Myocyte (in vitro differentiated cells): Measurements from ENCODE around the gene ZNF787. TPM values are rescaled to one million over a fixed set of nuclear protein-coding genes. Genes with fewer than 3 reads are reported as not detected.
A peak's percentile ranks its signal among the peaks of the same experiment; 100 is the strongest.

Experiments
- DNase-seq: peaks from one replicate; pipeline ENCODE4 v3.0.0-alpha.2; 2012; ENCODE audit warnings: low read depth
- total RNA-seq: library from RNA; depleted of rRNA; stranded (reverse); fragments of >200 nt; gene quantifications from 2 replicates; pipeline ENCODE4 v1.2.3, GENCODE V29; 2014

Gene ZNF787
- total RNA-seq, 1 donor from 2014 or later: 23.3 TPM

DNA sequence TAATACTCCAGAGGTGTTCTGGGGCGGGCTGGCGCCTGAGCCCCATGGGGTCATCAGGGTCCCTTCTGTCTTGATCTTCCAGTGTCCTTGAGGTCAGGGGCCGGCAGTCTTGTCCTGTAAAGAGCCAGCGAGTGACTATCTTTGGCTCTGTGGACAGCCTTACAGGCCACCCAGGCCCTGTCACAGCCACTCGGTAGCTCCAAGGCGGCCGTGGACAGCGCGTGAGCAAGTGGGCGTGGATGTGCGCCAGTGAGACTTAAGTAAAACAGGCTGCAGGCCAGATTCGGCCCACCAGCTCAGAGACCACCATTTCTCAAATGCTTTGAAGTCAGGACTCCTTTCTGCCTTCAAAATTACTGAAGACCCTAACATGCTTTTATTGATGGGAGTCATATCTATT lies 23.7 kb upstream of the ZNF787 start:
- no peak for DNase-seq

- no peak for DNase-seq
Observed at GRCh38 chr19:56144376-56144775, 23.3 kb upstream of the ZNF787 start.

GRCh38 chr19:56142897-56143434 lies 21.9 kb upstream of the ZNF787 start:
- no peak for DNase-seq

DNA sequence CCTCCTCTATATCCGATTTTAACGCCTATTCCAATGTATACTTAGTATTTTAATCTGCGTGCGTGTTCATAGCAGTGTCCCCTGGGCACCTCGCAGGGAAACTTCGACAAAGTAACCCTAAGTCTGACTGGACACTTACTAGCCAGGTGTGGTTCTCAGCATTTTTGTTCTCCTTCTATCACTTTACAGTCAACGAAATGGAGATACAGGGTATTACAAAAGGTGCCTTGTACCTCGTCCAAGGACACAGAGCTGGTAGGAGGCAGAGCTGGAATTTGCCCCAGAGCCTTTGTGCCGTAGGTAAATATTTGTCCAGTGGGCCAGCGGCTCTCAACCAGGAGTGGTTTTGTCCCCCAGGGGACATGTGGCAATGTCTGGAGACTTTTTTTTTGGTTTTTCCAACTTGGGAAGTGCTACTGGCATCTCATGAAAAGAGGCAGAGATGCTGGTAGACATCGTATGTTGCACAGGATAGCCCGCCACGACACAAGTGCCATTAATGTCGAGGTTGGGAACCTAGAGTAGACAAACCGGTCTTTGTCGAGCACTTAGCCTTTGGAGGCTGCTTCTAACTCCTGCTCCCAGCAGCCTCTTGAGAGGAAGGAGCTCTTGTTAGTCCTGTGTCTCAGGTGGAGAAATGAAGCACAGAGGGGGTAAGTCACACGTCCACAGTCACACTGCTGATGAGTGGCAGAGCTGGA lies 21.1 kb upstream of the ZNF787 start:
- no peak for DNase-seq

DNA sequence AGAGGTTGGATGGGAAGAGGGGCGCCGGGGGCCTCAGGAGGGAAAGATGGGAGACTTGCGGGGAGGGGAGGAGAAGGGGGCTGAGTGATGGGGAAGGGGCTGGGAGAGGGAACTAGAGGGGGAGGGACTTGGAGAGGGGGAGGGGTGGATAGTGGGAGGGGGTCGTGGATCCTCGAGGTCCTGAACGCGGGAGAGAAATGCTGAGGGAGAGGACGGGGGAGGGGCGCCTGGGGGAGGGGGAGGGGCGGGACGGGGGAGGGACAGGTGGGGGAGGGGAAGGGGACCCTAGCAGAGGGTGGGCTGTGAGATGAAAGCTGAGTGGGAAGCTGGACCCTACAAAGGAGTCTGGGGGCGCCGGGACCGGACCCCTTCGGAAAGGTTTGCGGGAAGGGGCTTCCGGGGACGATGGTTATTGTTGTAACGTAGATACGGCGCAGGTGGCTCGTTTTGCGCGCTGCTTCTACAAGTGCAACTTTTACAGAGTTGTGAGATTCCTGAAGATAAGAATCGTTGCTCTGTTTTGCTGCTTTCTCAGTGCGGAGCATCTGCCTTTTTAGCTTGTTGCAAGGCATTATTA lies 20.4 kb upstream of the ZNF787 start:
- no peak for DNase-seq

DNA sequence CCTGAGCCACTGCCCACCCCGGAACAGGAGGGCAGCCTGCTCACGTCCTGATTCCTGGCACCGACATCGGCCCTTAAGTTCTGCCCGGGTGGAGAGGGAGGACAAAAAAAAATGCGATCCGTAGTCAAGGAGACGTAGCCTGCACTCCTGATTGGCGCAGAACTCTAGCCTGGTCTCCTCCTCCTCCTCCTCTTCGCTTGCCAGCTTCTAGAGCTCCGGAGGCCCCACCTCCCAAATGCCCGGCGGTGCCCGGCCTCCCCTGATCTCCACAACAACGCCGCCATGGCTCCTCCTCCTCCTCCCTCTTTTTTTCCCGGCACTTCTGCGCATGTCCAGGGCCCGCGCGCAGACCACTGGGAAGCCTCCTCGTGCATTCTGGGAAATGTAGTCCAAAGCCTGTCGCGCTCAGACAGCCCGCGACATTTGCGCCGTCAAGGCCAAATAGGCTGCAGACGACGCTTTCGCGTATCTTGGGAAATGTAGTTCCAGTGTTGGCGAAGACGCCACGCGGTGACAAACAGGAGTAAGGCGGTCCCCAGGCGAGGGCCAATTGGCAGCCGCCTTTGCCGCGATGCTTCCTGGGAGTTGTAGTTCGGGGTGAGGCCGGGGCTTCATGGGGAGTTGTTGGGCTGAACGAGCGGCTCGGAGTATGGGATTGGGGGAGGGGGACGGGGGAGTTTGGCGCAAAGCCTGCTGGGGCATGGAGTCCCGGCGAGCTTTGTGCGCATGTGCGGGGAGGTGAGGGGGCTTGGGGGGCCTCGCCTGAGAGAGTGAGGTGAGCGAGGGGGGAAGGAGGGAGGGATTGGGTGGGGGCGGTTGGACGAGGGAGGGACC lies 19.7 kb upstream of the ZNF787 start, which contains the start of gene ZNF444:
TSS of gene ZNF444 (plus strand) at position 705 of the 834 bp plus-strand sequence. CDS start 5,625 bp downstream, outside the sequence.
- DNase-seq: peak; percentile 100

DNA sequence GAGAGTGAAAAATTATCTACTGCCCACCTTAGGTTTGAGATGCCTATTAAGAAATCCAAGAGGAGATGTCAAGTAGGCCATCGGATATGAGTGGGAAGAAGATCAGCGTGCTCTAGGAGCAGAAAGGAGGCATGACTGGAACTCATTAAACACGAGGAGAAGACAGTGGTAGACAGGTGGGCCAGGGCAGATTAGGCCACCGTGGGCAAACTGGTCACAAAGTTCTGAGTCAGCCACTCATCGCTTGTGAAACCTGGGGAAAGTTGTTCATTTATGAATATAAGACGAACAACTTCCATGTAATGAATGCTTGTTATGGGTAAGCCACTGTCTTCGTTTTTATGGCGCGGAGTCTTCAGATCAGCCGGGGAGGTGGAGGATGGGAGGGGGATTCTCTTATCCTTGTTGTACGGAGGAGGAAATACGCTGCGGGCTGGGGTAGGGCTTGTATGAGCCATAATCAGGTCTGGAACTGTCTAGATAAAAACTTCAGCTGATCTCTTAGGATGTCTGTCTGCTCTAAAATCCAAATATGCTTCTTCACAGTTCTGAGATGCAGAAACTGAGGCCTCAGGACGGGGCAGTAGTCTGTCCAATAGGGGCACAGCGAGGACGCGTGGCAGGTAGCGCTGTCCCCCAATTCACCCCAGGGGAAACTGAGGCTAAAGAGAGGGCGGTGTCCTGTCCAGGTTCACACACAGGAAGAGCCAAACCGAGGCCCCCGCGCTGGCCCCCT lies 18.9 kb upstream of the ZNF787 start:
- DNase-seq: peak; percentile 33

GRCh38 chr19:56138069-56138468 lies 17.0 kb upstream of the ZNF787 start:
- no peak for DNase-seq

GRCh38 chr19:56137405-56137804 lies 16.3 kb upstream of the ZNF787 start:
- no peak for DNase-seq

DNA sequence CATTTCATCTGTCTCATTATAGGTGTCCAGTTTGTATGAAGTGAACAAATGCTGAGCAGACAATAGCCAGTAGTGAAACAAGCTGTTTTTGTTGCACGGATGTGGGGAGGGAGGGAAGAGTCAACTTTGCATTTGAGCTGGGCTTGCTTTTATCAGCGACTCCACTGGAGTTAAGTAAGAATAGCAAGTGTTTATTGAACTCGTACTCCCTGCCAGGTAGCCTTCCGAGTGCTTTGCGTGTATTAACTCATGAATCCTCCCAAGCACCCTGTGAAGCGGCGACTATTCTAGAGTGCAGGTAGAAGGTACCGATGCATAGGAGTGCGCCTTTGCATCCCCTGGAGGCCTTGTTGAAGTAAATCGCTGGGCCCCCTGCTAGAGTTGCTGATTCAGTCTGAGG lies 15.3 kb upstream of the ZNF787 start:
- no peak for DNase-seq

DNA sequence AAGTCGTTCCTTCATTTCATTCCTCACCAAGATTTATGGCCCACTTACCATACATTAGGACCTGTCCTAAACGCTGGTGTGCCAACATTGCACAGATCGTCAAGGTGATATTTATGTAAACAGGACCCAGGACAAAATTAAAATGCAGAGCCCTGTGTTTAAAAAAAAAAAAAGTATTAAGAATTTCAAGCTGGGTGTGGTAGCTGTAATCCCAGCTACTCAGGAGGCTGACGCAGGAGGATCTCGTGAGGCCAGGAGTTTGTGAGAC lies 13.5 kb upstream of the ZNF787 start:
- DNase-seq: no peak

DNA sequence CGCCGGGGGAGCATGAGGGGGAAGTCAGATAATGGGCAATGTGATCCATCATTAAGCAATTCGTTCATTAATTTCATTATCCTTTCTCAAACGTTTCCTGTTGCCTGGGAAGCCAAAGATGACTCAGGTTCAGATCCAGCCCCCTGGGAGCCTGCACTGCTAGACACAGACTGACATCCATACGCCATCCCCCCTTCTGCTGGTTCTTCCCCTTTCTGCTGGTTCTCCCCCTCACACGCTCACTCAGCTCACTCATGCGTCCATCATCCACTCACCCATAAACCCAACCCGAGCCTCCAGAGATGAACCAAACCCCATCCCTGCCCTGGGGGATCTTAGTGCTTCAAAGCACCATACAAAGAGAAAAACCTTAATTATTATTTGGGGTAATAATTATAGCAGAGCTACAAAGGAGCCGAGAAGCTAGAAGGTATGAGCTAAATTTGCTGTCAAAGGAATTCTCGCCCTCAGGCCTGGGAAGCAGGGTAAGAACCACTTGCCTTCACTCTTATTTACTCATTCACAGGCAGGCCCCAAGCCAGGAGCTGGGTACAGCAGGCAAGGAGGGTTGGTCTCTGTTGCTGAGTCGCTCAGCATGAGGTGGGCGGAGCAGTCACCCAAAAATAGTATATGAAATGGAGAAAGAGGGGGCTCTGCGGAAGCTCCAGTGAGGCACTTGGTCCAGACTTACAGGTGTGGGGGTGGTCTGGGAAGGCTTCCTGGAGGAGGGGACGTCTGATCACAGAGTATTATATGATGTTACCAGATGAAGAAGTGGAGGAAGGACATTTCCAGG lies 13.0 kb upstream of the ZNF787 start:
- peak; percentile 35 for DNase-seq

GRCh38 chr19:56132316-56132822 lies 11.3 kb upstream of the ZNF787 start:
- no peak for DNase-seq

- DNase-seq: no peak
Observed at GRCh38 chr19:56131651-56132050, 10.6 kb upstream of the ZNF787 start.

GRCh38 chr19:56130006-56130405 lies 8.9 kb upstream of the ZNF787 start:
- no peak for DNase-seq

- DNase-seq: no peak
Observed at GRCh38 chr19:56126983-56127780, 6.1 kb upstream of the ZNF787 start.

- peak; percentile 99 for DNase-seq
Observed at GRCh38 chr19:56125806-56126590, 4.9 kb upstream of the ZNF787 start.

DNA sequence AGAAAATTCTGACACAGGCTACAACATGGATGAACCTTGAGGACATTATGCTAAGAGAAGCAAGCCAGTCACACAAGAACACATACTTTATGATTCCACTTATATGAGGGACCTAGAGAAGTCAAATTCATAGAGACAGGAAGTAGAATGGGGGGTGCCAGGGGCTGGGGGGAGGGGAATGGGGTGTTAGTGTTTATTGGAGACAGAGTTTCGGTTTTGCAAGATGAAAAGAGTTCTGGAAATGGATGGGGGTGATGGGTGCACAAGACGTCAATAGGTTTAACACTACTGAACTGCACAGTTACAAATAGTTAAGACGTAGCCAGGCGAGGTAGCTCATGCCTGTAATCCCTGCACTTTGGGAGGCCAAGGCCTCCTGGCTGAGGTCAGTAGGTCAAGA lies 3.5 kb upstream of the ZNF787 start:
- no peak for DNase-seq
